ENCODE measurements around the gene ASB18. TPM values are rescaled to one million over a fixed set of nuclear protein-coding genes. Genes with fewer than 3 reads are reported as not detected.

Gene ASB18
- total and polyA plus RNA-seq, 7 experiments from 2014 or later, result not detected

DNA sequence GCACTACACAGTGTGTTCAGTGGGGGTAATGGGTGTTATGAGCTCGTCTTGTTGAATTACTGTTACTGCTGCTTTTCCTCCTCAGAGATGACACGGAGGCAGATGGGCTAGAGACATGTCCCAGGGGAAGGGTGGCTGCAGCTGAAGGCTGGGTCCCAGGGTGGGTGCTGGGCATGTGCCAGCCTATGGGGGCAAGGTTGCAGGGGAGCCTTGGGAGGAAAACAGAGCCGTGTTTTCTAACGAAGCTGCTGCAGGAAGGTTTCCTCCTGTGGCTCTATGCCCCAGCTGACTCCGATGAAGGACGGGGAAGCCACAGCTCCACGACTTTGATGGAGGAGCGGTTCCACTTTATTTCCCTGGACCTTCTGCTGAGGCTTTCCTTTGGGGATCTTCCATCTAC lies 42.4 kb downstream of the ASB18 start:
- H3K9me3 Mint-ChIP-seq, result peaks cover 0 to 33% (median 5%) of the 10 kb centered on the region in 11 donors
- Histone ChIP-seq H3K36me3 (ENCODE audit: control insufficient read depth in 2 of 3, insufficient read depth in 3 of 3, low read length in 3 of 3) (no peaks in the 10 kb centered on the region), H3K4me1 (ENCODE audit: control insufficient read depth in 2 of 2, insufficient read depth in 2 of 2, low read length in 2 of 2) (no peaks in the 10 kb centered on the region), H3K27ac (ENCODE audit: low read depth, low read length) (no peak overlapping the region), H3K4me3 (ENCODE audit: low read length) (no peak overlapping the region), H3K9me3 (ENCODE audit: control insufficient read depth in 2 of 3, low read length in 3 of 3) (peaks cover 0 to 12% (median 0%) of the 10 kb centered on the region in 3 experiments), H3K27me3 (ENCODE audit: control insufficient read depth in 2 of 2, insufficient read depth in 2 of 2, low read length in 2 of 2) (no peaks in the 10 kb centered on the region)
- H3K36me3 Mint-ChIP-seq, result peaks cover 0 to 3% (median 0%) of the 10 kb centered on the region in 5 donors
- ChIA-PET POLR2A (no interaction called here), CTCF (no interaction called here)
- DNase-seq, result no peak
- H3K27me3 Mint-ChIP-seq, result peaks cover 0 to 36% (median 16%) of the 10 kb centered on the region in 5 donors
- no peak overlapping the region for H3K4me3 Mint-ChIP-seq
- H3K4me1 Mint-ChIP-seq, result no peaks in the 10 kb centered on the region
- intact Hi-C loops (cut with micrococcal nuclease), result no loop called here
- no peak overlapping the region for H3K27ac Mint-ChIP-seq
- no peak for ATAC-seq

GRCh38 chr2:236219411-236219810 lies 44.8 kb downstream of the ASB18 start:
- POLR2A ChIA-PET, result no interaction called here
- H3K27ac Mint-ChIP-seq, result no peak overlapping the region
- H3K27ac ChIP-seq (ENCODE audit: low read depth, low read length), result no peak overlapping the region
- no peaks in the 10 kb centered on the region for H3K27me3 ChIP-seq (ENCODE audit: control insufficient read depth in 2 of 2, insufficient read depth in 2 of 2, low read length in 2 of 2)
- no peaks in the 10 kb centered on the region for H3K36me3 ChIP-seq (ENCODE audit: control insufficient read depth in 2 of 3, insufficient read depth in 3 of 3, low read length in 3 of 3)
- no peak for ATAC-seq
- no peak overlapping the region for H3K4me3 ChIP-seq (ENCODE audit: low read length)
- no peaks in the 10 kb centered on the region for H3K4me1 ChIP-seq (ENCODE audit: control insufficient read depth in 2 of 2, insufficient read depth in 2 of 2, low read length in 2 of 2)
- H3K9me3 ChIP-seq (ENCODE audit: control insufficient read depth in 2 of 3, low read length in 3 of 3), result peaks cover 0 to 12% (median 0%) of the 10 kb centered on the region in 3 experiments
- peaks cover 0 to 26% (median 3%) of the 10 kb centered on the region in 11 donors for H3K9me3 Mint-ChIP-seq
- no peak for DNase-seq
- peaks cover 0 to 41% (median 24%) of the 10 kb centered on the region in 5 donors for H3K27me3 Mint-ChIP-seq
- H3K4me3 Mint-ChIP-seq, result no peak overlapping the region
- no peaks in the 10 kb centered on the region for H3K36me3 Mint-ChIP-seq
- intact Hi-C loops (cut with micrococcal nuclease), result no loop called here
- H3K4me1 Mint-ChIP-seq, result peaks cover 0 to 4% (median 0%) of the 10 kb centered on the region in 7 donors
- CTCF ChIA-PET, result no interaction called here

GRCh38 chr2:236217926-236218325 lies 46.3 kb downstream of the ASB18 start:
- DNase-seq (no peak), ATAC-seq (no peak)
- H3K4me3 ChIP-seq (ENCODE audit: low read length), result no peak overlapping the region
- Mint-ChIP-seq H3K36me3 (no peaks in the 10 kb centered on the region), H3K4me3 (no peak overlapping the region), H3K9me3 (peaks cover 0 to 13% (median 0%) of the 10 kb centered on the region in 11 donors), H3K27me3 (peaks cover 0 to 53% (median 33%) of the 10 kb centered on the region in 5 donors), H3K4me1 (peaks cover 0 to 4% (median 0%) of the 10 kb centered on the region in 7 donors), H3K27ac (no peak overlapping the region)
- H3K9me3 ChIP-seq (ENCODE audit: control insufficient read depth in 2 of 3, low read length in 3 of 3), result no peaks in the 10 kb centered on the region
- no peaks in the 10 kb centered on the region for H3K36me3 ChIP-seq (ENCODE audit: control insufficient read depth in 2 of 3, insufficient read depth in 3 of 3, low read length in 3 of 3)
- CTCF ChIA-PET, result no interaction called here
- POLR2A ChIA-PET, result no interaction called here
- H3K27ac ChIP-seq (ENCODE audit: low read depth, low read length), result no peak overlapping the region
- no peaks in the 10 kb centered on the region for H3K27me3 ChIP-seq (ENCODE audit: control insufficient read depth in 2 of 2, insufficient read depth in 2 of 2, low read length in 2 of 2)
- no peaks in the 10 kb centered on the region for H3K4me1 ChIP-seq (ENCODE audit: control insufficient read depth in 2 of 2, insufficient read depth in 2 of 2, low read length in 2 of 2)
- intact Hi-C loops (cut with micrococcal nuclease), result no loop called here

- Mint-ChIP-seq H3K36me3 (no peaks in the 10 kb centered on the region), H3K27ac (no peak overlapping the region), H3K9me3 (peaks cover 0 to 7% (median 0%) of the 10 kb centered on the region in 11 donors), H3K27me3 (peaks cover 0 to 52% (median 34%) of the 10 kb centered on the region in 5 donors), H3K4me3 (no peak overlapping the region), H3K4me1 (peaks cover 0 to 4% (median 0%) of the 10 kb centered on the region in 7 donors)
- CTCF ChIA-PET, result no interaction called here
- no peak for ATAC-seq
- DNase-seq, result no peak
- Histone ChIP-seq H3K36me3 (ENCODE audit: control insufficient read depth in 2 of 3, insufficient read depth in 3 of 3, low read length in 3 of 3) (no peaks in the 10 kb centered on the region), H3K9me3 (ENCODE audit: control insufficient read depth in 2 of 3, low read length in 3 of 3) (no peaks in the 10 kb centered on the region), H3K4me3 (ENCODE audit: low read length) (no peak overlapping the region), H3K27me3 (ENCODE audit: control insufficient read depth in 2 of 2, insufficient read depth in 2 of 2, low read length in 2 of 2) (no peaks in the 10 kb centered on the region), H3K4me1 (ENCODE audit: control insufficient read depth in 2 of 2, insufficient read depth in 2 of 2, low read length in 2 of 2) (no peaks in the 10 kb centered on the region), H3K27ac (ENCODE audit: low read depth, low read length) (no peak overlapping the region)
- intact Hi-C loops (cut with micrococcal nuclease), result no loop called here
- POLR2A ChIA-PET, result no interaction called here
Measured at GRCh38 chr2:236216711-236217110, 47.5 kb downstream of the ASB18 start.

DNA sequence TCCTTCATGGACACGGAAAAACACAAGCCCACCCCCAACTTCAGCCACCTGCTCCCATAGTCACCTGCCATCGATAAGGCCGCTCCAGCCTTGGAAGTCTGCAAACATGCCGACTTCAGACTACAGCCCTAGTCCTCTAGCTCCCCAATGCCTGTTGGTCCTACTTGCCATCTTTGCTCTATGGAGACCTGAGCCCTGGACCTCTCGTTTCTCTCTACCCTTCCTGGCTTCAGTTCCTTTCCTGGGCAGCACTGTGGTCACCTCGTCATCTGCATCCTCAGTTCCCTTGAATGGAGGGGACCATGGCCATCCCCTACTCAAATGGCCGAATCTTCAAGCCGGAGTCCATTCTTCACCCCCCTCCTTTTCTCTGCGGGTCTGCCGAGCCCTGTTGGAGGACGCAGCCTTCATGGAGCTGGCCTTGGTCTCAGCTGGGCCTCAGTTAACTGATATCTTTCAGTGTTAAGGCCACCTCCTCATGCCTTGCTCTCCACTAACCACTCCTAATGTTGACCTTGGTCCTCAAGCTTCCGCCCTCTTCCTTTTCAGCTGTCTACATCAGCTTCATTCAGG lies 48.4 kb downstream of the ASB18 start:
- intact Hi-C loops (cut with micrococcal nuclease), result no loop called here
- H3K27ac Mint-ChIP-seq, result no peak overlapping the region
- CTCF ChIA-PET, result no interaction called here

GRCh38 chr2:236215196-236215595 lies 49.0 kb downstream of the ASB18 start:
- H3K27ac Mint-ChIP-seq, result no peak overlapping the region
- no peak for DNase-seq
- H3K27me3 Mint-ChIP-seq, result peaks cover 0 to 53% (median 38%) of the 10 kb centered on the region in 5 donors
- Histone ChIP-seq H3K36me3 (ENCODE audit: control insufficient read depth in 2 of 3, insufficient read depth in 3 of 3, low read length in 3 of 3) (no peaks in the 10 kb centered on the region), H3K9me3 (ENCODE audit: control insufficient read depth in 2 of 3, low read length in 3 of 3) (no peaks in the 10 kb centered on the region), H3K4me1 (ENCODE audit: control insufficient read depth in 2 of 2, insufficient read depth in 2 of 2, low read length in 2 of 2) (no peaks in the 10 kb centered on the region), H3K27ac (ENCODE audit: low read depth, low read length) (no peak overlapping the region), H3K4me3 (ENCODE audit: low read length) (no peak overlapping the region), H3K27me3 (ENCODE audit: control insufficient read depth in 2 of 2, insufficient read depth in 2 of 2, low read length in 2 of 2) (no peaks in the 10 kb centered on the region)
- ChIA-PET POLR2A (no interaction called here), CTCF (no interaction called here)
- H3K36me3 Mint-ChIP-seq, result no peaks in the 10 kb centered on the region
- intact Hi-C loops (cut with micrococcal nuclease), result no loop called here
- peaks cover 0 to 4% (median 0%) of the 10 kb centered on the region in 7 donors for H3K4me1 Mint-ChIP-seq
- H3K9me3 Mint-ChIP-seq, result peaks cover 0 to 5% (median 0%) of the 10 kb centered on the region in 11 donors
- no peak overlapping the region for H3K4me3 Mint-ChIP-seq
- ATAC-seq, result no peak

More for the DNA sequence above, 48.4 kb downstream of the ASB18 start:
- H3K4me1 Mint-ChIP-seq, result peaks cover 0 to 4% (median 0%) of the 10 kb centered on the region in 7 donors
- POLR2A ChIA-PET, result no interaction called here
- peaks cover 0 to 47% (median 35%) of the 10 kb centered on the region in 5 donors for H3K27me3 Mint-ChIP-seq
- Histone ChIP-seq H3K27ac (ENCODE audit: low read depth, low read length) (no peak overlapping the region), H3K27me3 (ENCODE audit: control insufficient read depth in 2 of 2, insufficient read depth in 2 of 2, low read length in 2 of 2) (no peaks in the 10 kb centered on the region), H3K4me1 (ENCODE audit: control insufficient read depth in 2 of 2, insufficient read depth in 2 of 2, low read length in 2 of 2) (no peaks in the 10 kb centered on the region), H3K36me3 (ENCODE audit: control insufficient read depth in 2 of 3, insufficient read depth in 3 of 3, low read length in 3 of 3) (no peaks in the 10 kb centered on the region), H3K4me3 (ENCODE audit: low read length) (no peak overlapping the region), H3K9me3 (ENCODE audit: control insufficient read depth in 2 of 3, low read length in 3 of 3) (no peaks in the 10 kb centered on the region)
- H3K4me3 Mint-ChIP-seq, result no peak overlapping the region
- no peaks in the 10 kb centered on the region for H3K36me3 Mint-ChIP-seq
- DNase-seq (no peak), ATAC-seq (no peak)
- H3K9me3 Mint-ChIP-seq, result peaks cover 0 to 5% (median 0%) of the 10 kb centered on the region in 11 donors

DNA sequence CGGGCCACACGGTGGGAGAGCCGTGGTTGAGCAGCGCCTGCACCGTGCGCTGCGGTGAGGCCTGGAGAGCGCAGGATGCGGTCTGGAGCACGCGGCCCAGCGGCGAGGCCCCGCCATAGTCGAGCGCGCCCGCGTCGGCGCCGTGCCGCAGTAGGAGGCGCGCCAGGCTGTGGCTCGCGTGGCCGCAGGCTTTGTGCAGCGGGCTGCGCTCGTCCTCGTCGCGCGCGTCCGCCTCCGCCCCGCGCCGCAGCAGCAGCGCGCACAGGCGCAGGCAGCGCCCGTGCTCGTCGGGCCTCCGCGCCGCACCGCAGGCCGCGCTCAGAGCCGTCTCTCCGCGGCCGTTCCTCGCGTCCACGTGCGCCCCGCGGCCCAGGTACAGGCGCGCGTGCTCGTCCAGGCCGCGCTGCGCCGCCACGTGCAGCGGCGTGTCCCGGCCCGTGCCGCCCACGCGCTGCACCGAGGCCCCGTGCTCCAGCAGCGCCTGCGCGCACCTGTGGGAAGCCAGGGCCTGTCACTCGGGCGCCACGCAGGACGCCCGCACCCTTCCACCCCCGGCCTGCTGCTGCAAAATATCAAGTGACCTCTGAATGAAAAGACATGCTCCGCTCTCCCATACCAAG lies 49.7 kb downstream of the ASB18 start:
- Mint-ChIP-seq H3K4me1 (peaks cover 0 to 4% (median 0%) of the 10 kb centered on the region in 7 donors), H3K27me3 (peaks cover 0 to 60% (median 45%) of the 10 kb centered on the region in 5 donors), H3K27ac (no peak overlapping the region), H3K9me3 (peaks cover 0 to 5% (median 0%) of the 10 kb centered on the region in 11 donors), H3K36me3 (no peaks in the 10 kb centered on the region), H3K4me3 (no peak overlapping the region)
- ChIA-PET POLR2A (no interaction called here), CTCF (no interaction called here)
- no peak overlapping the region for H3K27ac ChIP-seq (ENCODE audit: low read depth, low read length)
- DNase-seq, result no peak
- no peaks in the 10 kb centered on the region for H3K9me3 ChIP-seq (ENCODE audit: control insufficient read depth in 2 of 3, low read length in 3 of 3)
- no peak overlapping the region for H3K4me3 ChIP-seq (ENCODE audit: low read length)
- H3K36me3 ChIP-seq (ENCODE audit: control insufficient read depth in 2 of 3, insufficient read depth in 3 of 3, low read length in 3 of 3), result no peaks in the 10 kb centered on the region
- H3K4me1 ChIP-seq (ENCODE audit: control insufficient read depth in 2 of 2, insufficient read depth in 2 of 2, low read length in 2 of 2), result no peaks in the 10 kb centered on the region
- ATAC-seq, result no peak
- H3K27me3 ChIP-seq (ENCODE audit: control insufficient read depth in 2 of 2, insufficient read depth in 2 of 2, low read length in 2 of 2), result no peaks in the 10 kb centered on the region
- intact Hi-C loops (cut with micrococcal nuclease), result no loop called here

All from naive thymus-derived CD4-positive, alpha-beta T cell (primary cell).